NOMO-1 treated with dmso at 0.1 percent for 144 hours (cell line): ENCODE results near the gene HS6ST1.

Experiments
- DNase-seq: peaks from one replicate; lab custom pipeline; 2025; ENCODE audit not compliant: unreplicated experiment; lab: John Stamatoyannopoulos, UW

Gene HS6ST1

DNA sequence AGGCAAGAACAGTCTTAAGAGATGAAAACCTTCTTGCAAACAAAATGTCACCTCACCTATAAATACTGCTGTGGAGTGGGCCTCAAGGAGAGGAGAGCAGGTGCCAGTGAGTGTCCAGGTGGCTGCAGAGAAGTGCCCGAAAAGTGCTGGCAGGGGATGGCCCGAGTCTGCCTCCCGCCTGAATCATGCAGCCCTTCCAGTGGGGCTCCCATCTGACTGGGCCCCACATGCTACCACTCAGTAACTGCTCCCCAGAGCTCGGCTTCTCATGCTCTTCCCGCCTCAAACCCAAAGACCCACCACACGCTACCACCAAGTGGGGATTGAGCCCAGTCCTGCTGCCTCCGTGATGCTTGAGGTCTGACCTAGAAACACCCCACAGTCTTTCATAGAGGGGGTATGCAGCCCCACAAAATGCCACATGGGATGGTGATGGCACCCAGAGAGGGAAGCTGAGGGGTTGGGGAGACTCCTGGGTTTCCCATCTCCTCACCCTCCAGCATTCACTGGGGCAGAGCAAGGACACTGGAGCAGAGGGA lies 7.4 kb downstream of the HS6ST1 start:
- no peak for DNase-seq

DNA sequence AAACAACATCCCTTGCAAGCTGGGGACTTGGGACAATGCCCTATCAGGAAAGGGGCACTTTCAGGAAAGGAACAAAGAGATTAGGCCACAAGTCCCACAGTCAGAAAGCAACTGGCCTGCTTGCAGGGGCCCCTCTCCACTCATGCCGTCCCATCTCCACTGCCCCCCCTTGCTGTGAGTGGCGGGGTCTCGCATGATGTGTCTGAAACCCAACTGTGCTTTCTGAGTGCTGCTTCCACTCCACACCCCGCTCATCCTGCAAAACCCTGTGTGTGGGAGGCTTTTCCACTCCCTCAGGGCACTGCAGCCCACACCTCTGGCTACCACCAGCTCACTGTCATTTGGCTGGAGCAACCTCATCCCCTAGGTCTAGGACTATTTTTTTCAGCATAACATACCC lies 7.9 kb downstream of the HS6ST1 start:
- DNase-seq: no peak

DNA sequence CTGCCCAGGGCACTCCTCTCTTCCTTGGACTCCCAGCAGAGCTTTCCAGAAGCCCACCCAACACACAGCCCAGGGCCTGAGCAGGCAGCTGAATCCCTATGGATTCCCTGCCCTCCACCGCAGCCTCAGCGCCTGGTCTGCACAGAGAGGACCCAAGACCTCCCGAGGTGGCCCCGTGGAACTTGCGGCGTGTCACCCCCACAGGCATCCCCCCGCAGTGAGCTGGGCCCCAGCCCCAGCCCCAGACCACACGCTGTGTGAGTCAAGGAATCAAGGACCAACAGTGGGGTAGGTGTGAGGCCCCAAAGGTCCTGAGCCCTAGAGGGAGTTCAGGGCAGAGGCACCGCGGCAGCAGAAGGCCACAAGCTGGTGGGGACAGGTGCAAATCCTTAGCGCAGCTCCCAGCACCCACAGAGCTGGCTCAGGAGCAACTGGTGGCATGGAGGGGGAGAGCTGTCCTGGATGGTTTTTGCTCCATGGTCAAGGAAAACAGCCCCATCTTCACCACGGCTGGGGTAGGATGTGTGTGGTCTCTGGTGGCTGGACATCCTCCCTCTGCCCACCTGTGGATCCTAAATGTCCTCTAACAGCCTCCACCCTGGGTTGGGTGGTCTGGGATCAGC lies 8.5 kb downstream of the HS6ST1 start:
- no peak for DNase-seq

DNA sequence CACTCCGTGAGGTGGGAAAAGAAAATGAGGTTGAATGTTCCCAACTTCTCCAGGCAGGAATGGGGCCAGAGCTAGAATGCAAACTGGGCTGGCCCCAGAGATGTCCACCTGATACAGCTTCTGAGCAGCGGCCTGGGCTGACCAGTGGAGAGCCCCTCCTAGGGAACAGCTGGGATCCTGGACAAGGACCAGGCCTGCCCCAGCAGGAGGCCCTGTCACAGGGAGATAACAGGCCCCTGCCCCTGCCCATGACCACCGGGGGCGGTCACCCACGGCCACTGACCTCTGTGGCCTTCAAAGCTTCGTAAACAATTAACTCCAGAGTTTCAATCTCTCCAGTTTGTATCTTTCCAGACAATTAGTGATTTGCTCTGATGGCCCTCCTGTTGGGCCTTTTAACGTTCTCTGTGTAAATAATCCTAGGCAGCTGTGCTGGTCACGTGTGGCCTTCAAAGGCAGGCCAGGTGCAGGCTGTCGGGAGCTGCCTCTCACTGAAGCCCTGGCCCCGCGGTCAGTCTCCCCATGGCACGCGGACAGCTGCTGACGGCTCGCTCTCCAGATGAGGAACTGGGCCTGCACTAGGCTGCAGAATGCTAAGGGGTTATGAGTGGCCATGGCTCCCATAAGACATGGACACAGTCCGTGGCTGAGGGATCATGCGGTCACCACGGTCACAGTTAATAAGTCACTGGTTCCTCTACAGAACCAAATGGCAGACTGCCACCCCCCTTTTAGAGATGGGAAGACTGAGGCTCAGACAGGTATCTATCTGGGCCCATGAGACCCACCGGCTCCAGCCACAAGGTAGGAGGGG lies 9.2 kb downstream of the HS6ST1 start:
- DNase-seq: no peak

DNA sequence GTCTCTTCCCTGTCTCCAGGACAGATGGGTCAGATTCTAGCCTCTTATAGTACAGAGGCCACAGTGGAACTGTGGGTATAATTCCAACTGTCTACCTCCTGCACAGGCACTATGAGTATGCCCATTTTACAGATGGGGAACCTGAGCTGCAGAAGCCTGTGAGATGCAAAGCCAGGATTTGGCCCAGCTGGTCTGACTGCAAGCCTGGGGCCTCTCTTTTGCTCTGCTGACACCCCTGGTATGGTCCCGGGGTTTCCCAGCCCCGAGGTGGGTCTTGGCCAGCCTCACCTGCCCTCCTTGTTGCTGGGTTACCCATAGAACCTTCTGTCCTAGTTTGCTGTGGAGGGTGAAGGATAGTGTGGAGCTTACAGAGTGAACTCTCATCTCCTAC lies 9.8 kb downstream of the HS6ST1 start:
- DNase-seq: no peak

DNA sequence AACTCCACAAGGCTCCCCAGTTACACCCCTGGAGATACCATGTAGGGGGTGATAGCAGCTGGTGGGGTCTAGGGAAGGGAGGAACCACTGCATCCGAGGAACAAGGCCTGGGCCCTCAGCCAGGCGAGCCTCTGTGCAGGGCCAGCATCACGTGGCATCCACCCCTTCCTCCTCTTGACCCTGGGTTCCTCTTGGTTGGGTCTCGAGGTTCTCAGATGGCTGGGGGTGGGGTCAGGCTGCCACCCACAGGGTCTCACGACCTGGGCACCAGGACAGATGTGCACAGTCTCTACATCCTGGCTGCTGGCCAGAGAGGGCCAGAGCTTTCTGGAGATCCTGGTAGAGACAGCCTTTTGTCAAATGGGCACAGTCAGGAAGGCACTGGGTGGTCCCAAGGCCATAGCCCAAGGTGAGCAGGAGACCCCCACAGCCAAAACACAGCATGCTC lies 10.4 kb downstream of the HS6ST1 start:
- DNase-seq: no peak

DNA sequence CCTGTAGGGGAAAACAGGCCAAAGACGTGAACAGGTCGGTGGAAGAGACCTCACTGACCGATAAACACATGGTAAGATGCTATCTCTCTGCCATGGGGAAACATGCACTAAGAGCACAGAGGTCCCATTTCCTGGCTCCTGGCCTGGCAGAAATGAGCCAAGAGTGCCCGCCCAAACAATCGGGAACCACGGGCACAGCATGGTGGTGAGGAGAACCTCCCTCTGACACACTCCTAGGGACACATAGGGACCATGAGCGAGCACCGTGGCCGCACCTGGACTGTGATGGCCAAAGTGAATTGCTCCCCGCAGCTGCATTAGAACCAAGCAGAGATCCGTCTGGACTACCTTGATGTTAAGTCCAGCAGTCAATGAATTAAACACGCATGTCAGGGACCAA lies 11.1 kb downstream of the HS6ST1 start:
- DNase-seq: no peak

DNA sequence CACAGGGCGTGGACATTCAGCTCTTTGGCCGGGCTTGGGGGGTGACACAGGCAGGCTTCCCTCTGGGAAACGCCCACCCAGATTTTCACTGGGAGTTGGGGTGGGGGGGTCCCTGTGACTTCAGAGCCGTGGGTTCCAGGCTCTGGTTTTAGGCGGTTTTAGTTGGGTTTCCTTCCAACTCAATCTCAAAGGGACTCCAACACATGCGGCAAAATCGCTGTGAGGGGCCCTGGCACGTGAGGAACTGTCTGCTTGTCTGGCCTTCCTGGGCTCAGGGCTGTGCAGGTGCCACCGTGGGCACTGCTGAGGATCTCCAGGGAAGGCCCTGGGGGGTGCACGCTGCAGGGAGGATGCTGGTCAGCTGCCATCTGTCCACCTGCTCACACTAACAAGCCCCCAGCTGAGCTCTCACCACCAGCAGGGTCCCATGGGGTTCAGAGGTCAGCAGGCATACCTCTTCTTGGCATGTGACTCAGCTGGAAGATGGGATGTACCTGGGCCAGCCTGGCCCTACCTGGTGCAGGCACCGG lies 11.7 kb downstream of the HS6ST1 start:
- DNase-seq: no peak

DNA sequence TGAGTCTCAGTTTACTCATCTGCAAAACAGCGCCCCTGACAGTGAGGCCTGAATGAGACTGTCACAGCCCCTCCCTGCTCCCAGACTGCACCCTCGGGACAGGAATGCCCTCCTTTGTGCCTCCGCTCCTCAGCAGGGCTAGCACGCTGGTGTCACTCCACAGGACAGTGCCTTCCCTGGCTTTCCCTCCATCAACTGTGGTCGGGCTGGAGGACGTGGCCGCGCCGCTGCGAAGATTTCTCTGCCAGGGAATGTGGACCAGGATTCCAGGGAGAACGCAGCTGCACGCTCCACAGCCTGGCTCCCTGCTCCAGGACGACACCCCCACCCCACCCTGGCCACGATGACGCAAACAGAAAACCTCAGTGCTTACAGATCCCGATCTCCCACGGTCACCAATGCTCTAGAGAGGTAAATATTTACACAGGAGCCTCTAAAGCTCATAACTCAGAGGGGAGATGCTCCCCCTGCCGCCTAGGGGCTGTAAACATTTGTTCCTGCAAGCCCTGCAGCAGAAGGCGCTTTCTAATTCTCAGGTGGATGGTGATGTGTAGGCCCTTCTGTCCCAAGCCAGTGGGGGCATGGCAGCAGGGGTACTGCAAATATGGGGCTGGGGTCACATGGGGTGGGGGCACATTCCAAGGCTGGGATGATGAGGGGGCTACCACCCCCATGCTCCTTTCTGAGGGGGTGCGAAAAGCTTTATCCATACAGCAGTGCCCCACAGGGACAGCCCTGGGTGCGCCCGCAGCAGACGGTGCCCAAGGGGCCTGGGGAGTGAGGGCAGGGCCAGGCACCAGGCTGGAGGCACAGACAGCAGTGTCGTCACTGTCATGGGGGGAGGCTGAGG lies 12.4 kb downstream of the HS6ST1 start:
- no peak for DNase-seq

DNA sequence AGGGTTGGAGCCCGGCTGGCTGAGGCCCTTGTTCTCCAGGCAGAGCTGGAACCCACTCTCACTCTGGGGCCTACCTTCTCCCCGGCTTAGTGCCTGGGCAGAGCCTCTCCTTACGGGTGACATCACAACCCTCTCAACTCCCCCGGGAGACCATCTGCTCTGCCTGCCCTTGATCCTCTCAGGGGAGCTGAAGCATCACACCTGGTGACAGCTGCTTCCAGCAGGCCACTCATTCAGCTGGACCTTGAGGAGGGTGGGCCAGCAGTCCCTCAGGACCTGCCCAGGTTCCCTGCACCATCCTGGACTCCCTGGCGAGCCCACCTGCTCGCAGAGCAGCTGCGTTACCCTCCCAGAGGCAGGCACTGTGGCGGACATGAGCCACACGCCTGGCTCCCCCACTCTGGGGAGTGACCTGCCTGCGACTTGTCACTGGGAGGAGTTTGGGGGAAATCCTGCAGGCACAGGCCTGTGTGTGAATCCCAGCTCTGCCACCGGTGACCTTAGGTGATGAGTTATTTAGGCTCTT lies 13.1 kb downstream of the HS6ST1 start:
- DNase-seq: no peak

DNA sequence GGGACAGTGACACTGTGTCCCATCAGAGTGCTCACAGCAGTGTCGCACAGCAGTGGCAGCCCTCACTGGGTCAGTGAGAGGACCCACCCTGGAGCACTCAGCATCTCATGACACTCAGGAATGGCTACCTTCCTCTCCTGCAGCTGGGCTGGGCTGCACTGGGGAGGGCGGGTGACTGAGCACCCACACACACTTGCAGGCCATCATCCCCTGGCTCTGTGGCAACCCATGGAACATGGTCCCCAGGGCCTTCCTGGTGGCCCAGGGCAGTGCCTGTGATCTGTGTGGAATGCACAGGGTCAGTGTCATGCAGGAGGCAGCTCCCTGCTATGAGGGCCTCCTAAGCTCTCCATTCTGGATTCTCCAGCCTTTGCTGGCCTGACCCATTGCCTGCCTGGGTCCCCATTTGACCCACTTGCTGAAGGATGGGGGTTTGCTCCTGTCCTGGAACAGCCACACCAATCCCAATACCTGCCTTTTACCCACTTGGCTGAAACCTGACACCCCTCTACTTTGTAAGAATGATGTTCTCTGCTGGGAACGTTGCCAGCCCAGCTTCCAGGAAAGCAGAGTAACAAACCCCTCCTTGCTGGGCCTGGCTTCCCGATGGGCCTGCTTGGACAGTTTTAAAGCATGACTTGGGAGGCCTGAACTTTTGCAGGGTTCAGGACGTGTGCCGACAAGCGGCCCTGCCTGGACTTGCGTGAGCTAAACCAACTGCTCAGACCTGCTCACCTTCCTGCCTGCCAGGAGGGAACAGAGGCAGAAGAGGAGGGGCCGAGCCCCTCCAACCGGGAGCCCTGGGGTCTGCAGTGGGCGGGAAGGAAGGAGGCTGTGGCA lies 13.7 kb downstream of the HS6ST1 start:
- no peak for DNase-seq

DNA sequence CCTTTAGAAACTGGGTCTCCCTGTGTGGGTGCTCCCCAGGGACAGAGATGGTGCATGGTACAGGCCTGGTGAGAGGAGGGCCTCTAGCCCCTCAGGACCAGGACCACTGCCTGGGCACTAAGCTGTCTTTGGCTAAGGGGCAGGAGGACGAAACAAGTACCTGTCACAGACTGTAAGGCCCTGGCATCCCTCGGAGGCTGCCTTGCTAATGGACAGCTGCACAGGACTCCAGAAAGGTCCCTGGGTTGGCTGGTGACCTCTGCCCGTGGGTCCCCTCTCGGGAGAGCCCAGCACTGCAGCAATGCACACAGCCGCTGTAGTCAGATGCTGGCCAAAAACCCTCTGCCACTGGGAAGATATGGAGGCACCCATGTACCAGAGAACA lies 14.3 kb downstream of the HS6ST1 start:
- no peak for DNase-seq

DNA sequence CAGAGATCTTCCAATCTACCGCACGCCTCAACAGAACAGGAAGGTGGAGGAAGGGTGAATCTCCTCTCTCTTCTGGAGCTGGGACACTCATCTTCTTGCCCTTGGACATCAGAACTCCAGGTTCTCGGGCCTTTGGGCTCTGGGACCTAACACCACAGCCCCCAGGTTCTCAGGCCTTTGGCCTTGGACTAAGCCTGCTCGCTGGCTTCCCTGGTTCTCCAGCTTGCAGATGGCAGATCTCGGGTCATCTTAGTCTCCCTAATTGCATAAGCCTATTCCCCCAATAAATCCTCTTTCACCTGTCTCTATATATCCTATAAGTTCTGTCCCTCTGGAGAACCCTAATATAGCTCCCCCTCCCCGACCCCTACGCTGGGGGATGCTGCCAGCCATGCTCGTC lies 14.8 kb downstream of the HS6ST1 start:
- DNase-seq: no peak

DNA sequence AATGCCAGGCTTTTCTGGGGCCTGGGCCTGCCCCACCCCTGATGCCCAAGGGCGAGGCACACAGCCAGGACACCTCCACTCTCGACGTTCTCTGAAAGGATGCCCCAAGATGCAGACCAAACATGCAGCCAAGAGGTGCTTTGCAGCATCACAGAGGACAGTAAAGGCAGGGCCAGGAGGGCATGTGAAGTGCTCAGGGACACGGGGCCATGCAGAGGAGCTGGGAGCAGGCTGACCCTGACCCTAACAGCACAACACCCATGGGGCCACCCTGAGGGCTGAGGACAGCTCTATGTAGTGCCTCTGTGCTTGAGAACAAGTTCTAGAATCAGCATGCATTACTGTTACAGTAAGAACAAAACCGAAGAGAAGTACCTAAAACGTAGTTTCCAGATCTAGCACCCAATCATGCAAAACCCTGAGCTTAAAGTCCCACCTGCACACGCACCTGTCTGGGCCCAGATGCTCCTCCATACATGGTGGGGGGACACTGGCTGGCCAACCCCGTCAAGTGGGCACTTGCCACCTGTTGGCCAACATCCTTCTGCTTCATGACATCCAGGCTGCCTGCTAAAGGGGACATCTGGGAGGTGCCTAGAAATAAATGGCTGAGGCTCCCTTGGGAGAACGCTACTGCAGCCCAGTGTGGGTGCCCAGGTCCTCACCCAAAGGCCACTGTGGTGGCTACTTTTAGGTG lies 15.4 kb downstream of the HS6ST1 start:
- no peak for DNase-seq

DNA sequence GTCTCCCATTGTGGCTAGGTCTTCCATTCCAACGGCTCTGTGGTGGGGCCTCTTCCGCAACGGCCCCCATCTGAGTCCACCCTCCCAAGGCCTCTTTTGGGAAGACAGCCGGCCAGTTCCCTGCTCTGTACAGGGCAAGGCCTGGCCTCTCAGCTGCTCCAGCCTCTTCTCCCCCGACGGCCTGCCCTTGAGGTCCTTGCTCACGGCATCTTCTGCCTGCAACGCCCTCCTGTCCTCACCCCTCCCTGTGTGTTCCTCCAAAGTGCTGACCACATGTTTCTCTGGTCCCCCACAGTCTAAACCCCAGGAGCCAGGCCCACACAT lies 16.0 kb downstream of the HS6ST1 start:
- DNase-seq: no peak

DNA sequence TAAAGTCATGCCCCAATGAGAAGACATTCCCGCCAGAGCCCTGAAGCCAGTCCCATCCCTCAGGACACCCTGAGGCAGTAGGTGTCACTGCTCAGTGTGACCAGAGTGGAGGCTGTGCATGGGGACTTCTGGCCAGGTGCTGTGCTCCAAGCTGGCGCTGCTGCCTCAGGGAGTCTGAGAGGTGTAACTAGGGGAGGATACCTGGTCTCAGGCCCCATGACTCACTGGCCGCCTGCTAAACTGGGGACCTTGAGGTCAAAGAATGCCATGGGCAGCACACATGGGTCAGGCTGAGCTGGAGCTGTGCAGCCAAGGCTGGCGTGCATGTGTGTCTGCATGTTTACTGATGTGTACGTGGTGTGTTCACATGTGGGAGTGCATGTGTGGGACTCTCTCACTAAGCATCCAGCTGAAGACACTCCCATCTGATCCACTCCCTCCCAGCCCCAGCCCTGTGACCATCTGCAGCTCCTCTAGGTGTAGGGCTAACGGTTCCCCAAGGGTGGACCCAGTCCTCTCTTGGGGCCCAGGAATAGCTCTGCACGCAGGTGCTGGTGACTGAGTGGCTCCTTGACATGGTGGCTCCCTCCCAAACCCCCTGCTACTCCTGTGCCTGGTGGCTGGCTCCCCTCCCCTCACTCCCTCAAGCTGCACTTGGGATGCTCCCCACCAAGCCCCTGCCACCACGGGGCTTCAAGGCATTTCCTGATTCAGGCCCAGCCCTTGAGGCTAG lies 16.5 kb downstream of the HS6ST1 start:
- no peak for DNase-seq

DNA sequence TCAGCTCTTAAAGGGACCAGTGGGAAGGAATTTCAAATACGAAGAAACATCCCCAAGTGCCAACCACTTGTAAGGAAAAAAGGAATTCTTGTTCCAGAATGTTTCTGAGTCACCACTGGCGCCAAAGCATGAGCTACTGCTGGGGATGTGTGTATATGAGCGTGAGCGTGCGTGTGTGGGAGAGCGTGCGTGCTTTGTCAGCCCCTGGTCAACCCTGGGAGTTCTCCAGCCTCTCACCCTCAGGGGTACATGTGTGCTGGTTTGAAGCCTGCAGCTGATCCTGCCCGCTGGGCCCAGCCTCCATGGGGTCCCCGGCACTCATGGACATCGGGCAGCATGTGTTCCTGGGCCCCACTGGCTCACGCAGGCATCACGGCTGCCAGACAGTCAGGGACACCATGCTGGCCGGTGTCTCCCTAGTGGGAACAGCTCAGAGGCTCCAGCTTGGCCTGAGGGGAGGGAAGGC lies 17.1 kb downstream of the HS6ST1 start:
- no peak for DNase-seq

DNA sequence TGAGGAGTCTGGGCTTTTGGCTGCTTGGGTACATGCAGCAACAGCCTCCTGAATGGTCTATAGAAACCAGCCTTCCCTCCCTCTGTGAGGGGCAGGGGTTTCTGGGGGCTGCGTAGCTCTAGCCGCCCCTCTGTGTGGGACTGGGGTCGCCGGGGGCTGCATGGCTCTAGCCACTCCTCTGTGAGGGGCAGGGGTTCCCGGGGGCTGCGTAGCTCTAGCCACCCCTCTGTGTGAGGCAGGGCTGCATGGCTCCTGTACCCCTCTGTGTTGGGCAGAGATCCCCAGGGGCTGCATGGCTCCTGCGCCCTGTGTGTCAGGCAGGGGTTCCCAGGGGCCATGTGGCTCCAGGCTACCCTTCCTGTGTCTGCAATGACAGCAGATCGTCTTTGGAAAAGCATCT lies 17.6 kb downstream of the HS6ST1 start:
- no peak for DNase-seq
